A549 treated with CORT108297 at 1 μM for 4 hours (cell line): ENCODE results near the gene TAF11L11. TPM values are rescaled to one million over a fixed set of nuclear protein-coding genes. Genes with fewer than 3 reads are reported as not detected.

Experiments
- total RNA-seq: library from RNA; stranded (reverse); fragments of 200-300 nt; extraction: Qiagen RNA extraction; gene quantifications from 5 replicates; pipeline ENCODE4 v1.2.3, GENCODE V29; 2022

TAF11L11 gene
- 0.13 to 0.36 TPM (median 0.21 TPM) in 5 replicates for total RNA-seq

DNA sequence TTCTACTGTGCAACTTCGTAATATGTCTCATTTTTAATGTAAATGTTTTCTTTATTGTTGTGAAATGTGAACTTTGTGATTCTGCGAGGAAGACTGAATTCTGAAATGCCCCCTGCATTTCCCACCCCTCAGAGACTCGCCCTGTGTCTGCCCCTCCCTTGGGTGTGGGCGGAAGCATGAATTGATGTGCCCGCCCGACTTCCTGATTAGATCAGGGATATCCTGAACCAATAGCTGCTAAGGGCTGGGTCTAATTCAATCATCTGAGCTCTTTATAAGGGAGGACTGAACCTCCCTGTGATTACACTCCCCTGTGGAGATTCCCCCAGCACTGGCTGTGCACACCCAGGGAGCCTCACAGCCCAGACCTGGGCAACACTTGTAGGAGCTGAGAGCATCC is at the start of gene TAF11L11:
Gene TAF11L11 (plus strand): TSS at position 304 of the 400 bp plus-strand sequence.

DNA sequence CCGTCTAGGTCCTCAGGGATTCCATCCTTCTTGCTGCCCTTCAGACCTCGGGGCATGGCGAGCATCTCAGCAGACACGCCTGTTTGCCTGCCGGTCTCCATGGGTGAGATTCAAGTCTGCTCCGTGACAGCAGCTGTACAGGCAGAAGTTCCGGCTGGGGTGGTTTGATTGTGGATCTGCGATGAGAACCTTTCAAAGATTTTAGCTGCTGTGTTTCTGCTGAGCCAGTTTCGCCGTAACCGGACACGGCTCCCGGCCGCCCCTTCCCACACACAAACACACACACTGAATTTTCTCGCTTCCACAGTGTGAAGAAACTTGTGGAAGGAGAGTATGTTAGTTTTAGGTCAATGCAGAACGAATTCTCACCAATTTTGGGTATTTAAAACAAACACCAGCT is 18.3 kb upstream of the TAF11L11 start, which contains the start of gene TAF11L7:
Gene TAF11L7 (minus strand): TSS at position 101 of the 400 bp plus-strand sequence.

DNA sequence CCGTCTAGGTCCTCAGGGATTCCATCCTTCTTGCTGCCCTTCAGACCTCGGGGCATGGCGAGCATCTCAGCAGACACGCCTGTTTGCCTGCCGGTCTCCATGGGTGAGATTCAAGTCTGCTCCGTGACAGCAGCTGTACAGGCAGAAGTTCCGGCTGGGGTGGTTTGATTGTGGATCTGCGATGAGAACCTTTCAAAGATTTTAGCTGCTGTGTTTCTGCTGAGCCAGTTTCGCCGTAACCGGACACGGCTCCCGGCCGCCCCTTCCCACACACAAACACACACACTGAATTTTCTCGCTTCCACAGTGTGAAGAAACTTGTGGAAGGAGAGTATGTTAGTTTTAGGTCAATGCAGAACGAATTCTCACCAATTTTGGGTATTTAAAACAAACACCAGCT is 13.1 kb upstream of the TAF11L11 start, which contains the start of gene TAF11L8:
Gene TAF11L8 (minus strand): TSS at position 101 of the 400 bp plus-strand sequence.

DNA sequence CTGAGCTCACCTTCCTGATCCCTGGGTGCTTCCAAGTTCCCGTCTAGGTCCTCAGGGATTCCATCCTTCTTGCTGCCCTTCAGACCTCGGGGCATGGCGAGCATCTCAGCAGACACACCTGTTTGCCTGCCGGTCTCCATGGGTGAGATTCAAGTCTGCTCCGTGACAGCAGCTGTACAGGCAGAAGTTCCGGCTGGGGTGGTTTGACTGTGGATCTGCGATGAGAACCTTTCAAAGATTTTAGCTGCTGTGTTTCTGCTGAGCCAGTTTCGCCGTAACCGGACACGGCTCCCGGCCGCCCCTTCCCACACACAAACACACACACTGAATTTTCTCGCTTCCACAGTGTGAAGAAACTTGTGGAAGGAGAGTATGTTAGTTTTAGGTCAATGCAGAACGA is 9.7 kb upstream of the TAF11L11 start, which contains the start of gene TAF11L9:
Gene TAF11L9 (minus strand): TSS at position 140 of the 400 bp plus-strand sequence.

DNA sequence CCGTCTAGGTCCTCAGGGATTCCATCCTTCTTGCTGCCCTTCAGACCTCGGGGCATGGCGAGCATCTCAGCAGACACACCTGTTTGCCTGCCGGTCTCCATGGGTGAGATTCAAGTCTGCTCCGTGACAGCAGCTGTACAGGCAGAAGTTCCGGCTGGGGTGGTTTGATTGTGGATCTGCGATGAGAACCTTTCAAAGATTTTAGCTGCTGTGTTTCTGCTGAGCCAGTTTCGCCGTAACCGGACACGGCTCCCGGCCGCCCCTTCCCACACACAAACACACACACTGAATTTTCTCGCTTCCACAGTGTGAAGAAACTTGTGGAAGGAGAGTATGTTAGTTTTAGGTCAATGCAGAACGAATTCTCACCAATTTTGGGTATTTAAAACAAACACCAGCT is 6.3 kb upstream of the TAF11L11 start, which contains the start of gene TAF11L10:
Gene TAF11L10 (minus strand): TSS at position 101 of the 400 bp plus-strand sequence.

DNA sequence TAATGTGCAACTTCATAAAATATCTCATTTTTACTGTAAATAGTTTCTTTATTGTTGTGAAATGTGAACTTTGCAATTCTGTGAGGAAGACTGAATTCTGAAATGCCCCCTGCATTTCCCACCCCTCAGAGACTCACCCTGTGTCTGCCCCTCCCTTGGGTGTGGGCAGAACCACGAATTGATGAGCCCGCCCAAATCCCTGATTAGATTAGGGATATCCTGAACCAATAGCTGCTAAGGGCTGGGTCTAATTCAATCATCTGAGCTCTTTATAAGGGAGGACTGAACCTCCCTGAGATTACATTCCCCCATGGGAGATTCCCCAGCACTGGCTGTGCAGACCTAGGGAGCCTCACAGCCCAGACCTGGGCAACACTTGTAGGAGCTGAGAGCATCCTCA is 6.1 kb downstream of the TAF11L11 start, which contains the start of gene TAF11L12:
Gene TAF11L12 (plus strand): TSS at position 301 of the 400 bp plus-strand sequence.

DNA sequence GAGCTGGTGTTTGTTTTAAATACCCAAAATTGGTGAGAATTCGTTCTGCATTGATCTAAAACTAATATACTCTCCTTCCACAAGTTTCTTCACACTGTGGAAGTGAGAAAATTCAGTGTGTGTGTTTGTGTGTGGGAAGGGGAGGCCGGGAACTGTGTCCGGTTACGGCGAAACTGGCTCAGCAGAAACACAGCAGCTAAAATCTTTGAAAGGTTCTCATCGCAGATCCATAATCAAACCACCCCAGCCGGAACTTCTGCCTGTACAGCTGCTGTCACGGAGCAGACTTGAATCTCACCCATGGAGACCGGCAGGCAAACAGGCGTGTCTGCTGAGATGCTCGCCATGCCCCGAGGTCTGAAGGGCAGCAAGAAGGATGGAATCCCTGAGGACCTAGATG is 27.8 kb downstream of the TAF11L11 start, which contains the start of gene TAF11L13:
Gene TAF11L13 (plus strand): TSS at position 301 of the 400 bp plus-strand sequence.

DNA sequence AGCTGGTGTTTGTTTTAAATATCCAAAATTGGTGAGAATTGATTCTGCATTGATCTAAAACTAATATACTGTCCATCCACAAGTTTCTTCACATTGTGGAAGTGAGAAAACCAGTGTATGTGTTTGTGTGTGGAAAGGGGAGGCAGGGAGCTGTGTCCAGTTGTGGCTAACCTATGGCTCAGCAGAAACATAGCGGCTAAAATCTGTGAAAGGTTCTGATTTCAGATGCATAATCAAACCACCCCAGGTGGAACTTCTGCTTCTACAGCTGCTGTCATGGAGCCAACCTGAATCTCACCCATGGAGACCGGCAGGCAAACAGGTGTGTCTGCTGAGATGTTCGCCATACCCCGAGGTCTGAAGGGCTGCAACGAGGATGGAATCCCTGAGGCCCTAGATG is 30.2 kb downstream of the TAF11L11 start, which contains the start of gene TAF11L14:
Gene TAF11L14 (plus strand): TSS at position 301 of the 400 bp plus-strand sequence.

Other genes with a start within 250 kb of the TAF11L11 start
- gene TAF11L2, start 106.0 kb upstream of the TAF11L11 start, total RNA-seq = not detected in 5 replicates
- not detected in 5 replicates for gene TAF11L3, start 85.8 kb upstream of the TAF11L11 start, total RNA-seq
- gene TAF11L4, start 82.4 kb upstream of the TAF11L11 start, total RNA-seq = not detected in 5 replicates
- gene TAF11L5, start 78.9 kb upstream of the TAF11L11 start, total RNA-seq = not detected in 5 replicates
- not detected in 5 replicates for gene TAF11L6, start 75.5 kb upstream of the TAF11L11 start, total RNA-seq
- not detected in 5 replicates for gene TAF11L7, start 18.4 kb upstream of the TAF11L11 start, total RNA-seq
- gene TAF11L8, start 13.2 kb upstream of the TAF11L11 start, total RNA-seq = not detected in 5 replicates
- gene TAF11L9, start 9.8 kb upstream of the TAF11L11 start, total RNA-seq = not detected in 5 replicates
- gene TAF11L10, start 6.4 kb upstream of the TAF11L11 start, total RNA-seq = not detected in 5 replicates
- 0.11 TPM in 2 of 5 replicates, not detected in the others for gene TAF11L12, start 6.2 kb downstream of the TAF11L11 start, total RNA-seq
- not detected in 5 replicates for gene TAF11L13, start 27.9 kb downstream of the TAF11L11 start, total RNA-seq
- gene TAF11L14, start 30.3 kb downstream of the TAF11L11 start, total RNA-seq = not detected in 5 replicates